Measurements from ENCODE around the gene BLTP3B.
A peak's percentile ranks its signal among the peaks of the same experiment; 100 is the strongest.
"Not testable (repeated sequence)": the region's sequence is repeated elsewhere in the genome, so short reads cannot be mapped to it uniquely, and the experiment has no call there.

BLTP3B gene

DNA sequence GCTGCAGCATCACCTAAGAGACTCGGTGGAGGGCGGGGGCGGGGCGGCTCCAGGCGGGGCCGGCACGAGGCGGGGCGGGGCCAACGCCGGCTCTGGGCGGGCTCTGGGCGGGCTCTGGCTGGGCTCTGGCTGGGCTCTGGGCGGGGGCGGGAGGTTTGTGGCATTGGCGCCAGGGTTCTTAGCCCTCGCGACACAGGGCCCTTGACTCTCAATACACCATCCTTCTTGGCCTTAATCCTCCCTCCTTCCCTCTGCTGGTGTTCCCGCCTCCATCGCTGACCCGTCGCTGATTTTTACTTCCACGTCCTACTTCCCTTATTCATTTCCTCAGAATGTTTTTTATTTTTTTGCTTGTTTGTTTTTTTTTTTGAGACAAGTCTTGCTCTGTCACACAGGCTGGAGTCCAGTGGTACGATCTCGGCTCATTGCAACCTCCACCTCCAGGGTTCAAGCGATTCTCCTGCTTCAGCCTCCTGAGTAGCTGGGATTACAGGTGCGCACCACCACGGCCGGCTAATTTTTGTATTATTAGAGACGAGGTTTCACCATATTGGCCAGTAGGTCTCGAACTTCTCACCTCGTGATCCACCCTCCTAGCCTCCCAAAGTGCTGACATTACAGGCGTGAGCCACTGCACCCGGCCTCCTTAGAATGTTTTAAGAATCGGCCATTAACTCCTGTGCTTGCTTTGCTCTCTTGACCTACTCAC lies at the start of gene BLTP3B:
Gene BLTP3B, minus strand, starts transcription at position 24 of the 709 bp plus-strand sequence. CDS start 239 bp downstream, outside the sequence.
- DNase-seq (ENCODE audit: low read depth in 2 of 2): peak; percentile 92 to 93

- no peak for DNase-seq (ENCODE audit: low read depth in 2 of 2)
Observed at GRCh38 chr12:100189636-100190394, 47.1 kb upstream of the BLTP3B start.

- DNase-seq (ENCODE audit: low read depth in 2 of 2): not testable (repeated sequence)
Observed at GRCh38 chr12:100188888-100189635, 46.4 kb upstream of the BLTP3B start.

- no peak for DNase-seq (ENCODE audit: low read depth in 2 of 2)
Observed at GRCh38 chr12:100187857-100188519, 45.3 kb upstream of the BLTP3B start.

DNA sequence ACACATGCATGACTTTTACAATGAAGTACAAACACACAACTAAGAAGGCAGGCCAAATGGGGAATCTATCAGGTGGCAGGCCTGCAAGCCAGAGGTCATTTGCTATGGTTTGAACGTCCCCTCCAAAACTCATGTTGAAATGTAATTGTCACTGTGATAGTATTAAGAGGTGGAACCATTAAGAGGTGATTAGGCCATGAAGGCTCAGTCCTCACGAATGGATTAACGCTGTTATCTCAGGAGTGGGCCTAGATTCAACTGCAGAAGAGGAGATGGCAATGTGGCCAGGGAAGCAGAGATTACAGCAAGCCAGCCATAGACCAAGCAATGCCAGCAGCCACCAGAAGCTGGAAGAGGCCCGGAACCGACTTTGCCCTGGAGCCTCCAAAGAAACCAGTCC lies 44.4 kb upstream of the BLTP3B start:
- no peak for DNase-seq (ENCODE audit: low read depth in 2 of 2)

DNA sequence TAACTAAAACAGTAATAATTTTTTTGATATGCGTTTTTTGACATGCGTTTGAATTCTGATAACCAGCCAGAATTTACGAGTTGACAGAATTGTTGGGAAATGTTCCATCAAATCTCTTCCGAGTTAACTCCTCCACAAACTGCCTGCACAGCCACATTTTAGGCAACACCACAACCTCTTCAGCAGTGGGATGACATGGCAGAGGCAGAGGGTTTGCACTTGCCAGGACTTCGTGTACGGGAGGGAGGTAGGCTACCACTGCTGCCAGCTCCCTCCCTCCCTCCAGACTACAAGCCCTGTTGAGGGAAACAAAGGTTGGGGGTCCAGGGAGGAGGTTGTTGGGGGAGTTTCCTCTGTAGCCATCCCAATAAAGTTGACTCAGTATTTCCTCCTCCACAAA lies 43.4 kb upstream of the BLTP3B start:
- DNase-seq (ENCODE audit: low read depth in 2 of 2): no peak

DNA sequence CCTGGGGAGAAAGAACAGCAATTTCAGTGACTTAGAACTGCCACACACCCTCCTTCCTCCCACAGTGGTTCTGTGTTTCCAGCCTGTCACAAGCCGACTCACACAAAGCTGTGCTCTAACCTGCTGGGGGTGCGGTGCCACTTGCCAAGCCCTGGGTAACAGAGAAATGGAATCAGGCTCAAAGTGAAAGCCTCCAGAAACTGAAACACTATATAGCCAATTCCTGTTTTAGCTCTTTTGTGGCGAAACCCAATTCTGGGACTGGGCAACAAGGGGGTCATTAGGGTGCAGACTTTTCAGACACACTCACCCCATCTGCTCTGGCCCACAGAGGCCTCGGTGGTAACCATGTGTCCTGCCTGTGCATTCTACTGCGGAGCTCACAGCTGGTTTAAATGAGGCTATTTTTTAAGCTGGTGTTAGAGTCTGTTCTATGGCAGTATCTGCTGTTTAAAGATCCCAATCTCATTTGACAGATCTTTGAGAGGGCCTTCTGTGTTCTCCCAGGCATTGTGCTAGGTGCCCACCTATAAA lies 42.8 kb upstream of the BLTP3B start:
- DNase-seq (ENCODE audit: low read depth in 2 of 2): no peak

GRCh38 chr12:100184549-100185145 lies 42.0 kb upstream of the BLTP3B start:
- DNase-seq (ENCODE audit: low read depth in 2 of 2): no peak

DNA sequence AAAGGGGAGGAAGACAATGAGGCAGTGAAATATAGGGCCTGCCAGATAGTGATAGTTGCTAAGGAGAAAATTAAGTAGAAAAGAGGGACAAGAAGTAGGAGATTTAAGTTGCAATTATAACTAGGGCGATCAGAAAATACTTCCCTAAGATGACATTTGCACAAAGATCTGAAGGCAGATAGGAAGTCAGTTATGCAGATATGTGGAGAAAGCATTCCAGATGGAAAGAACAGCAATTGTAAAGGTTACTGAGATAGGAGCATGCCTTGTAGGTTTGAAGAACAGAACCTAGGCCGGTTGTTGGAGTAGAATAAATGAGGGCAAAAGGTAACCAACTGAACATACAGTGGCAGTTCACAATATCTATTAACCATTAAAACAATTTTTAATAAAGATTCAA lies 36.6 kb upstream of the BLTP3B start:
- DNase-seq (ENCODE audit: low read depth in 2 of 2): no peak

DNA sequence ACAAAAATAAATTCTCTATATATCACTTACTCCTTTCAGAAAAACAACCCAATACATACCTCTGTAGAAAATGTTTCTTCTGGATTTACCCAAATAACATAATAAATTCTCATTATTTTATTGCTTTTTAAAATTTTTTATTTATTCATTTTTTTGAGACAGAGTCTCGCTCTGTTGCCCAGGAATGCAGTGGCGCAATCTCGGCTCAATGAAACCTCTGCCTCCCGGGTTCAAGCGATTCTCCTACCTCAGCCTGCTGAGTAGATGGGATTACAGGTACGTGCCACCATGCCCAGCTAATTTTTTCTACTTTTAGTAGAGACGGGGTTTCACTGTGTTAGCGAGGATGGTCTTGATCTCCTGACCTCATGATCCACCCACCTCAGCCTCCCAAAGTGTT lies 33.8 kb upstream of the BLTP3B start:
- not testable (repeated sequence) for DNase-seq (ENCODE audit: low read depth in 2 of 2)

DNA sequence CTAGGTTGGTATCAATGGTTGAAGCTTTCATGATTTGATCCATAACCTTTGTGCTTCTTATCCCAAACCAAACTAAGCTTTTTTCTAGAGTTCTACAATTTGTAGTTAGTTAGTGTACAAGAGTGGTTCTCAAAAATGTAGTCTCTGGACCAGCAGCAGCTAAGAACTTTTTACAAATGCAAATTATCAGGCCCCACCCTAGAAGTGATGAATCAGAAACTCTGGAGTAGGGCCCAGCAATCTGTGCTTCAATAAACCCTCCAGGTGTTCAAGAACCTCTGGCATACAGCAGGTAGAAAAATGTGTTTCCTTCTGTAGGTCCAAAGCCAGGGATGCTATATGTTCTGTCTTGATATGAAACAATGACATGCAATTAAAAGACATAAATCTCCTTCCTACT lies 31.8 kb upstream of the BLTP3B start:
- DNase-seq (ENCODE audit: low read depth in 2 of 2): no peak

- DNase-seq (ENCODE audit: low read depth in 2 of 2): no peak
Observed at GRCh38 chr12:100173111-100173510, 30.4 kb upstream of the BLTP3B start.

GRCh38 chr12:100171248-100171647 lies 28.6 kb upstream of the BLTP3B start:
- no peak for DNase-seq (ENCODE audit: low read depth in 2 of 2)

DNA sequence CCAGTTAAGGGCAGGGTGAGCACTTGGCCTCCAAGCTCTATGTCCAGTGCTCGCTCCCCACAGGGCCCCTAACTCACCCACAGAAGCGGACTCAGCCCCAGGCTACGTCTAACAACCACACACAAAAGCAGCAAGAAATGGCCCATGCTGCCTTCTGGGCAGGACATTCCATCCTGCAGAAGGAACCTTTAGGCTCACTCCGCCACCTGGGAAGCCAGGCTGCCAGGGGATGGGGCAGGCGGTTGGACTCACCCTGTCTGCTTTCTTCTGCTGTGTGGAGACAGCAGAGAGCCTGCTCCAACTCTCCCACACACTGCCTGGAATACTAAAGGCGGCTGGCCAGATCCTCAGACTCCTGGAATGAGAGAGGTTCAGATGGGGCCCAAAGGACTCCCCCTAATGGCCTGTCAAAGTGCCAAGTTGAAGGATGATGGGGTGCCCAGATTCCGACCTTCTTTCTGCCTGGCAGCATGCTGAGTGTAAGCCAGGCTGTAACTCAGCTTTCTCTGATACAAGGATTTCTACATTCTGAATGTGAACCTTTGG lies 27.7 kb upstream of the BLTP3B start:
- DNase-seq (ENCODE audit: low read depth in 2 of 2): no peak

DNA sequence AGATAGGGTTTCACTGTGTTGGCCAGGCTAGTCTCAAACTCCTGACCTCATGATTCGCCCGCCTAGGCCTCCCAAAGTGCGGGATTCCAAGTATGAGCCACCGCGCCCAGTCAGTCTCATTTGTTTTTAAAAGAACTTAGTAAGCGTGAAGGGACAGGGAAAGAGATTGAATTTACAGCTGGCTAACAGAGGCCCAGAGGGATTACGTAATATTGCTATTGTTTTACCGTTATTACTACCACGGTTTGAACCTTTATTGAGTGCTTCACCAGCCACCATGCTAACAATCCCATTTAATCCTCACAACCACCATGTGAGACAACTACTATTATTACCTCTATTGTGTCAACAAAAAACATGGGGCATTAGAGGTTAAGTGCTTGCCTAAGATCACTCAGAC lies 26.7 kb upstream of the BLTP3B start:
- DNase-seq (ENCODE audit: low read depth in 2 of 2): no peak

GRCh38 chr12:100168562-100168961 lies 25.9 kb upstream of the BLTP3B start:
- DNase-seq (ENCODE audit: low read depth in 2 of 2): no peak

GRCh38 chr12:100166232-100166631 lies 23.6 kb upstream of the BLTP3B start:
- DNase-seq (ENCODE audit: low read depth in 2 of 2): no peak

DNA sequence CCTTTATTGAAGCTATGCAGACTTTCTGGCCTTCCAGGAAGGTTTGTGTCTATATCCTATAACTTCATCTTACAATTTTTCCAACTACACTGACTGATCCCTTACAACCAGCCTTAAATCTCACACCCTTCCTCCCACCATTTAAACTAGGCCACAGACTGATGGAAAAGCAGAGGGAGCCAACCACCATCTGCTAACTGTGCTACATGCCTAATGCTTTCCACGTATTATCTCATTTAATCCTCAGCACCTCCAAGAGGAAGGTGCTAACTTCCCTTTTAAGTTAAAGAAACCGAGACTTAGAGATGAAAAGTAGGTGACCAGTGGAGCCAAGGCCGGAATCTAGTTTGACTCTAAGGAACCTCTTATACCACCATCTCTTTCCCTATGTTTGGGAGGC lies 22.7 kb upstream of the BLTP3B start:
- no peak for DNase-seq (ENCODE audit: low read depth in 2 of 2)

GRCh38 chr12:100164153-100164704 lies 21.6 kb upstream of the BLTP3B start:
- no peak for DNase-seq (ENCODE audit: low read depth in 2 of 2)

DNA sequence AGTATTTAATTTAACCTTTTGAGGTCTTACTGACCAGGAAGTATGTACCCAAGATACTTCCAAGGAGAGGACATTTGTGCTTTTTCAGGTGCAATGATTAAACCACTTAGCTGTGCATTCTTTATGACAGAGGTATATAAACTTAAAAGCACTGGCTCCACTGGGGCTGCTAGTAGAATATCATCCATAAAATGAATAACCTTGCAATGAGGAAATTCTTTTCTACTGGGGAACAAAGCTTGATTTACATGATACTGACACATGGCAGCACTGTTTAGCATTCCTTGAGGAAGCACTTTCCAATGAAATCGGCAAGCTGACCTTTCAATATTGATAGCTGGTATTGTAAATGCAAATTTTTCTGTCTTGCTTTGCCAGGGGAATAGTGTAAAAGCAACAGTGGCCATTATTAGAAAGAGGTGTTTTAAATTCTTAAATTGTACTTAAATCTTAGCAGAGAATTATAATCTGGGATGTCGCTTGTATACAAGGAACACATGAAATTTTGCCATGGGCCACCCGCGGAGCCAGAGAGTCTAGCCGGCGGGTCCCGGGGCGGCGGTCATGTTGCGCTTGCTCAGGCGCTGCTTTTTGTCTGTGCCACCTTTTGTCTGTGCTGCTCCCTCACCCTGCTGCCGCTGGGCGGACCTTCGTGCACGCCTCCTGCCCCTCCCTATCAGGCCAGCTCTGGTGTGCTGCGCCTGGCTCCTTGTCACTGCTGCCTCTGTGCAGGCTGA lies 20.9 kb upstream of the BLTP3B start:
- peak; percentile 55 to 56 for DNase-seq (ENCODE audit: low read depth in 2 of 2)
